Mesothelial cell of epicardium (in vitro differentiated cells): ENCODE results near the gene KRT74. TPM values are rescaled to one million over a fixed set of nuclear protein-coding genes. Genes with fewer than 3 reads are reported as not detected.

Source experiments
- DNase-seq, 2 experiments: peaks; one replicate each; pipeline ENCODE4 v3.0.0; 2021; ENCODE audit warnings: low spot score in 2 of 2; ENCODE audit not compliant: unreplicated experiment in 2 of 2
- H3K27ac Mint-ChIP-seq: 2 replicates; pipeline ENCODE4 v1.8.0; 2021; ENCODE audit warnings: mixed read lengths
- H3K27me3 Mint-ChIP-seq: 2 replicates; pipeline ENCODE4 v1.8.0; 2021; ENCODE audit warnings: low read depth, mixed read lengths
- H3K36me3 Mint-ChIP-seq: 2 replicates; pipeline ENCODE4 v1.8.0; 2021; ENCODE audit warnings: mixed read lengths
- H3K4me1 Mint-ChIP-seq: 2 replicates; pipeline ENCODE4 v1.8.0; 2021; ENCODE audit warnings: mixed read lengths
- H3K4me3 Mint-ChIP-seq: 2 replicates; pipeline ENCODE4 v1.8.0; 2021; ENCODE audit warnings: mild to moderate bottlenecking, moderate library complexity, mixed read lengths
- H3K9me3 Mint-ChIP-seq: 2 replicates; pipeline ENCODE4 v1.8.0; 2021; ENCODE audit warnings: mixed read lengths
- total RNA-seq: library from RNA; stranded (reverse); gene quantifications from 3 replicates; pipeline ENCODE4 v1.2.1, GENCODE V29; 2021
- TF ChIP-seq, protein P1 (sequence below): fragments of 200-600 bp; sonication (generic); IDR thresholded peaks from one replicate; pipeline ENCODE4 v1.5.0; 2021; ENCODE audit warnings: antibody characterized with exemption; ENCODE audit not compliant: unreplicated experiment

The KRT74 gene
- total RNA-seq, 1 donor from 2014 or later, result not detected

DNA sequence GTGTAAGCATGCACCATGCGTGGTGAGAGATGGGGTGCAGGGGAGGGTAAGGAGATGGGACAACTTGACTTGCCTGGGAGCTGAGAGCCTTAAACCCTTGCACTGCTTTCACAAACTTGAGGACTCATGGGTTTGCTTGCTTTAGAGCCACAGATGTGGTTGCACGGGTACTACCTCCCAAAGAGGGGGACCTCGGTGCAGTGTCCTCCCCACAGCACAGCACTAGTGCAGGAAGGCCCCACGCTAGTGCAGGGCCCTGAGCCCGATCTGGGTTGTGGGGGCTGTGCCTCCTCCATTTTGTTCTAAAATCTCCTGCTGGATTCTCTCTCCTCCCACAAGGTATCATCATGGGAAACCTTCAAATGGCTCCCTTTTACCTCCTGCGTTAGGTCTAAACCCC is 16.4 kb upstream of the KRT74 start:
- peaks cover 28% of the 10 kb centered on the region for H3K27me3 Mint-ChIP-seq
- H3K36me3 Mint-ChIP-seq, result no peaks in the 10 kb centered on the region
- H3K9me3 Mint-ChIP-seq, result no peaks in the 10 kb centered on the region
- H3K27ac Mint-ChIP-seq, result no peak overlapping the region
- DNase-seq, result no peak
- TF ChIP-seq, protein P1, sequence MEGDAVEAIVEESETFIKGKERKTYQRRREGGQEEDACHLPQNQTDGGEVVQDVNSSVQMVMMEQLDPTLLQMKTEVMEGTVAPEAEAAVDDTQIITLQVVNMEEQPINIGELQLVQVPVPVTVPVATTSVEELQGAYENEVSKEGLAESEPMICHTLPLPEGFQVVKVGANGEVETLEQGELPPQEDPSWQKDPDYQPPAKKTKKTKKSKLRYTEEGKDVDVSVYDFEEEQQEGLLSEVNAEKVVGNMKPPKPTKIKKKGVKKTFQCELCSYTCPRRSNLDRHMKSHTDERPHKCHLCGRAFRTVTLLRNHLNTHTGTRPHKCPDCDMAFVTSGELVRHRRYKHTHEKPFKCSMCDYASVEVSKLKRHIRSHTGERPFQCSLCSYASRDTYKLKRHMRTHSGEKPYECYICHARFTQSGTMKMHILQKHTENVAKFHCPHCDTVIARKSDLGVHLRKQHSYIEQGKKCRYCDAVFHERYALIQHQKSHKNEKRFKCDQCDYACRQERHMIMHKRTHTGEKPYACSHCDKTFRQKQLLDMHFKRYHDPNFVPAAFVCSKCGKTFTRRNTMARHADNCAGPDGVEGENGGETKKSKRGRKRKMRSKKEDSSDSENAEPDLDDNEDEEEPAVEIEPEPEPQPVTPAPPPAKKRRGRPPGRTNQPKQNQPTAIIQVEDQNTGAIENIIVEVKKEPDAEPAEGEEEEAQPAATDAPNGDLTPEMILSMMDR, result no peak
- H3K4me3 Mint-ChIP-seq, result no peak overlapping the region
- H3K4me1 Mint-ChIP-seq, result no peaks in the 10 kb centered on the region

DNA sequence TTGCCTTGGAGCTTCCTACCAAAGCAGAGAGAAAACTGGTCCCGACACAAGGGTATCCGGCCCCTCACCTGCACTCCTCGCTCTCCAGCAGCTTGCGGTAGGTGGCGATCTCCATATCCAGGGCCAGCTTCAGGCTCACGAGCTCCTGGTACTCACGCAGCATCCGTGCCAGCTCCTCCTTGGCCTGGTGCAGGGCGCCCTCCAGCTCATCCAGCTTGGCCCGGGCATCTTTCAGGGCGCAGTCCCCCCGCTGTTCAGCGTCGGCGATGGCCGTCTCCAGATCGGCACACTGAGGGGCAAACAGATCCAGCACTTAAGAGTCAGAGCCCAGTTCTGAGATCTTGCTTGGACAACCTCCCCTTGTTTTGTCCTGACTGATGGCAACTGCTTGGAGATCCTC is 13.9 kb upstream of the KRT74 start:
- peaks cover 17% of the 10 kb centered on the region for H3K27me3 Mint-ChIP-seq

GRCh38 chr12:52585946-52586345 is 12.3 kb upstream of the KRT74 start:
- no peaks in the 10 kb centered on the region for H3K9me3 Mint-ChIP-seq
- no peaks in the 10 kb centered on the region for H3K36me3 Mint-ChIP-seq
- no peak overlapping the region for H3K4me3 Mint-ChIP-seq
- peaks cover 9% of the 10 kb centered on the region for H3K27me3 Mint-ChIP-seq
- DNase-seq, result no peak
- H3K27ac Mint-ChIP-seq, result no peak overlapping the region
- H3K4me1 Mint-ChIP-seq, result peaks cover 4% of the 10 kb centered on the region
- TF ChIP-seq, protein P1, result no peak

More for the DNA sequence above, 13.9 kb upstream of the KRT74 start:
- TF ChIP-seq, protein P1, result no peak
- Mint-ChIP-seq H3K4me3 (no peak overlapping the region), H3K27ac (no peak overlapping the region), H3K36me3 (no peaks in the 10 kb centered on the region), H3K4me1 (peaks cover 2% of the 10 kb centered on the region), H3K9me3 (no peaks in the 10 kb centered on the region)
- DNase-seq, result no peak

DNA sequence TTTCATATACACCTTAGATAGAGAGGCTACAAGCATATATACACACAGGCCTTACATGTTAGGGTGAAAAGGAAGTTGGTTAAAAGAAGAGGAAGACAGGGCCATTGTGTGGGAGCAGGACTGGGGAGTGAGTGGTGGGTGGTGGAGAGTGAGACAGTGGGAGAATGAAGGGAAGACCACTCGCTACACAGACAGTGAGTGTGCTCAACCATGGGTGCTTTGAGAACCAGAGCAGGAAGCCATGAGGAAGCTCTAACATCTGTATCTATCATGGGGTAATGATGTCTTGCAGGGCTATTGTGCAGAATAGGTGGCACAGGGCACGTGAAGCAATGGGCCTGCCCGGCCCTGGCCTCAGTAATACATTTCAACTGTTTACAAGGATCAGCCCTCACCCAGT is 11.4 kb upstream of the KRT74 start:
- H3K9me3 Mint-ChIP-seq, result no peaks in the 10 kb centered on the region
- no peaks in the 10 kb centered on the region for H3K36me3 Mint-ChIP-seq
- TF ChIP-seq, protein P1, result no peak
- no peak overlapping the region for H3K4me3 Mint-ChIP-seq
- no peak overlapping the region for H3K27ac Mint-ChIP-seq
- peaks cover 12% of the 10 kb centered on the region for H3K4me1 Mint-ChIP-seq
- DNase-seq, result no peak
- peaks cover 5% of the 10 kb centered on the region for H3K27me3 Mint-ChIP-seq

DNA sequence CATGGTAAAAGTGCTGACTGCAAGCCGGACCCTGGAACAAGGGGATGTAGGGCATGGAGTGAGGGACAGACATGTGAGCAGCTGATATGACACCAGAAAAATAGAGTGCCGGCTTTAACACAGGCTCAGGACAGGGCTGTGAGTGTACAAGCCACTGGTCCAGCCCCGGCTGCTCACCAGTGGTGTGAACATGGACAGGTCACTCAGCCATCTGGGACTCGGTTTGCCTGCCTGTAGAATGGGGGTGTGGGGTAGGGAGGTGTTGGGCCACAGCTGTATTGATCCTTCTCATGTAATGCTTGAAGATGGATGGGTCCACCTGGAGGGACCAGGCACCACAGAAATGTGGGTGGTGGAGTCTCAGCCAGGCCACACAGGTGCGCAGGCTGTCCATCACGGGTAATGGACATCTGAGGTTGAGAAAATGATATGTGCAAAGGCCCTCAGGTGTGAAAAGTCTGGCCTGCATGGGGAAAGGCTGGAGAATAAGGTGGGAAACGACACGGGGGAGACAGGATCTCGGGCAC is 10.6 kb upstream of the KRT74 start:
- H3K4me1 Mint-ChIP-seq, result peaks cover 16% of the 10 kb centered on the region
- no peak overlapping the region for H3K4me3 Mint-ChIP-seq
- no peaks in the 10 kb centered on the region for H3K9me3 Mint-ChIP-seq
- no peak for DNase-seq
- no peak overlapping the region for H3K27ac Mint-ChIP-seq
- H3K27me3 Mint-ChIP-seq, result peaks cover 5% of the 10 kb centered on the region
- TF ChIP-seq, protein P1, result no peak
- no peaks in the 10 kb centered on the region for H3K36me3 Mint-ChIP-seq
